Measurements from ENCODE around the gene NLGN1. TPM values are rescaled to one million over a fixed set of nuclear protein-coding genes. Genes with fewer than 3 reads are reported as not detected.

NLGN1 gene
- total and polyA plus RNA-seq, 2 of the 13 experiments (the other 11 are each of a cell fraction or from before 2014, with no cell fraction given) = not detected

DNA sequence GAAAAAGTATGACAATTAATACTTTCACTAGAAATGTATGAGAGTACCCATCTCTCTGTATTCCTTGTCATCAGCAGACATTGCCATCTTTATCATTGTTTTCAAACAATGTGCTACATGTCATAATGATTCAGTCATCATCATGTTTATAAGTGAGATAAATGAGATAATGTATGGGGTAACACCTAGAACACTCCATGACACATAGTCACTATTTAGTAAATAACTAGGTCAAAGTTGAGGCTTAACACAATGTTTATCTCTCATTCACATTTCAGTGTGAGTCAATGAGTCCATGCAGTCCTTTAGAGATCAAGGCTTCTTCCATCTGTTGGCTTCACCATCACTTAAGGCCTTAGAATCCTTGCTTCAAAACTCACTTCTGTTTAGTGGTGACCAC lies 70.0 kb downstream of the NLGN1 start (continued):
- TF ChIP-seq HOXA3 (CRISPR knock-in tag; IDR thresholded peaks at IDR 0.05) (no peak), SP5 (CRISPR knock-in tag; IDR thresholded peaks at IDR 0.05; ENCODE audit: borderline replicate concordance, low read depth) (no peak), ZBTB38 (CRISPR knock-in tag; IDR thresholded peaks at IDR 0.05) (no peak), NFIC (IDR thresholded peaks at IDR 0.05; ENCODE audit: low read length) (no peak)

- CTCF ChIA-PET (ENCODE audit: low intra/inter-chr PET ratio, low total read pairs) = no interaction called here
- H2AFZ ChIP-seq (ENCODE audit: low read length) = no peak overlapping the region
- H3K36me3 ChIP-seq (replicated peaks in 1 of 2; ENCODE audit: control insufficient read depth in 1 of 2, insufficient read depth in 2 of 2, low read length in 2 of 2) = no peaks in the 10 kb centered on the region
- H3K9ac ChIP-seq (ENCODE audit: insufficient read depth, low read depth, low read length) = no peak overlapping the region
- ATAC-seq = no peak
- POLR2A ChIA-PET = no interaction called here
- H3K27ac ChIP-seq (ENCODE audit: extremely low read length, insufficient read depth, low read length) = no peak overlapping the region
- TF ChIP-seq MAFF (IDR thresholded peaks at IDR 0.05; ENCODE audit: low read depth, low read length) (peak; percentile 87), MAFK (conservative IDR thresholded peaks at IDR 0.05 in 1 of 2, IDR thresholded peaks at IDR 0.05 in 1 of 2; ENCODE audit: low read length in 2 of 2) (peak; percentile 86 to 90), ZNF44 (CRISPR knock-in tag; IDR thresholded peaks at IDR 0.05) (no peak)
- no peak overlapping the region for H3K4me2 ChIP-seq (ENCODE audit: low read depth, low read length)
- intact Hi-C loops (cut with micrococcal nuclease; ENCODE audit: unreplicated experiment) (no loop called here), in situ Hi-C loops (cut with HindIII; ENCODE audit: extremely low pct_ligation_motif_present, low pct_unique_long_range_greater_than_20kb) (no loop called here)
- no TSS peak for BruUV-seq (replicated peaks)
- H3K27me3 ChIP-seq (ENCODE audit: control insufficient read depth in 1 of 2, insufficient read depth in 2 of 2, low read length in 2 of 2) = no peaks in the 10 kb centered on the region
- H3K4me1 ChIP-seq (ENCODE audit: insufficient read depth, low read length) = no peaks in the 10 kb centered on the region
- DNase-seq (ENCODE audit: low spot score) = no peak
- 0% methylated on average over 1 of the region's 1 CpG for WGBS (ENCODE audit: low lambda C conversion rate)
- H3K9me3 ChIP-seq (ENCODE audit: low read length) = no peaks in the 10 kb centered on the region
- no peak for FAIRE-seq
- H3K4me3 ChIP-seq (replicated peaks in 1 of 3; ENCODE audit: insufficient read depth in 1 of 3, low read depth in 2 of 3, low read length in 3 of 3) = no peak overlapping the region
- no peaks in the 10 kb centered on the region for H4K20me1 ChIP-seq (ENCODE audit: insufficient read depth, low read length)
- H3K79me2 ChIP-seq (ENCODE audit: insufficient read depth, low read length) = no peaks in the 10 kb centered on the region
These were observed 75.7 kb downstream of the NLGN1 start for GRCh38 chr3:173473237-173473636.

- Histone ChIP-seq H3K4me2 (ENCODE audit: low read depth, low read length) (no peak overlapping the region), H3K4me3 (replicated peaks in 1 of 3; ENCODE audit: insufficient read depth in 1 of 3, low read depth in 2 of 3, low read length in 3 of 3) (no peak overlapping the region), H4K20me1 (ENCODE audit: insufficient read depth, low read length) (no peaks in the 10 kb centered on the region), H3K79me2 (ENCODE audit: insufficient read depth, low read length) (no peaks in the 10 kb centered on the region), H3K27me3 (ENCODE audit: control insufficient read depth in 1 of 2, insufficient read depth in 2 of 2, low read length in 2 of 2) (no peaks in the 10 kb centered on the region), H3K9ac (ENCODE audit: insufficient read depth, low read depth, low read length) (no peak overlapping the region), H3K9me3 (ENCODE audit: low read length) (no peaks in the 10 kb centered on the region), H2AFZ (ENCODE audit: low read length) (no peak overlapping the region), H3K27ac (ENCODE audit: extremely low read length, insufficient read depth, low read length) (no peak overlapping the region), H3K36me3 (replicated peaks in 1 of 2; ENCODE audit: control insufficient read depth in 1 of 2, insufficient read depth in 2 of 2, low read length in 2 of 2) (no peaks in the 10 kb centered on the region), H3K4me1 (ENCODE audit: insufficient read depth, low read length) (no peaks in the 10 kb centered on the region)
- no peak for ATAC-seq
- intact Hi-C loops (cut with micrococcal nuclease; ENCODE audit: unreplicated experiment) (no loop called here), in situ Hi-C loops (cut with HindIII; ENCODE audit: extremely low pct_ligation_motif_present, low pct_unique_long_range_greater_than_20kb) (no loop called here)
- CTCF ChIA-PET (ENCODE audit: low intra/inter-chr PET ratio, low total read pairs) = no interaction called here
- WGBS (ENCODE audit: low lambda C conversion rate) = 0% methylated on average over 2 of the region's 2 CpGs
- POLR2A ChIA-PET = no interaction called here
- DNase-seq (ENCODE audit: low spot score) = no peak
- BruUV-seq (replicated peaks) = no TSS peak
- FAIRE-seq = no peak
- TF ChIP-seq ZNF646 (CRISPR knock-in tag; IDR thresholded peaks at IDR 0.05) (no peak), BORCS8-MEF2B (CRISPR knock-in tag; IDR thresholded peaks at IDR 0.05) (no peak), SMC3 (IDR thresholded peaks at IDR 0.05; ENCODE audit: low read length) (no peak), ZNF329 (CRISPR knock-in tag; IDR thresholded peaks at IDR 0.05; ENCODE audit: low read depth) (no peak), ATF5 (CRISPR knock-in tag; IDR thresholded peaks at IDR 0.05; ENCODE audit: low read depth) (no peak)
These were observed 81.8 kb downstream of the NLGN1 start for GRCh38 chr3:173479301-173479700.
